Right lobe of liver (tissue), 6 donors: Measurements from ENCODE around the gene AIG1. TPM values are rescaled to one million over a fixed set of nuclear protein-coding genes. Genes with fewer than 3 reads are reported as not detected.

Experiments
- ATAC-seq, 4 donors: fragments of 200-7000 bp; cut with Tn5 transposase; one replicate each; pipeline ENCODE4 v1.9.1; 2020; ENCODE audit warnings: mild to moderate bottlenecking in 4 of 4, moderate library complexity in 4 of 4
- DNase-seq, 3 donors: peaks; one replicate each; pipeline ENCODE4 v3.0.0-alpha.2; 2020
- H3K27ac ChIP-seq, 3 donors: fragments of 200-600 bp; one replicate each; pipeline ENCODE4 v1.8.0; 2022
- H3K27me3 ChIP-seq, 2 donors: fragments of 200-600 bp; one replicate each; pipeline ENCODE4 v1.8.0; 2022
- H3K36me3 ChIP-seq, 4 donors: fragments of 200-600 bp; sonication (generic) in 1 of 4; one replicate each; pipeline versions ENCODE4 v1.5.1 to v1.8.0; 2017 to 2022; ENCODE audit warnings: control low read depth in 1 of 4
- H3K4me1 ChIP-seq, 4 donors: fragments of 200-600 bp; sonication (generic) in 1 of 4; one replicate each; pipeline versions ENCODE4 v1.5.1 to v1.8.0; 2017 to 2022; ENCODE audit warnings: control low read depth in 1 of 4
- H3K4me3 ChIP-seq, 3 donors: fragments of 200-600 bp; one replicate each; pipeline ENCODE4 v1.8.0; 2022
- H3K9me3 ChIP-seq, 4 donors: fragments of 200-600 bp; sonication (generic) in 1 of 4; one replicate each; pipeline versions ENCODE4 v1.5.1 to v1.8.0; 2017 to 2022; ENCODE audit warnings: control low read depth in 1 of 4
- POLR2A ChIP-seq: fragments of 450-650 bp; IDR thresholded peaks from one replicate; pipeline ENCODE4 v1.6.1; 2017; ENCODE audit warnings: antibody characterized with exemption, mild to moderate bottlenecking
- WGBS: methylation state at CpG from one replicate; pipeline ENCODE4 v1.1.6; 2018; ENCODE audit warnings: low coverage, low lambda C conversion rate; ENCODE audit not compliant: insufficient coverage; ENCODE audit errors: missing lambda C conversion rate; 5-methylcytosine and 5-hydroxymethylcytosine counted together
- intact Hi-C, 2 donors: fragments of 100-400 bp; cut with DNase I; formaldehyde crosslinking; loops; one replicate each; pipeline versions ENCODE4 v1.11.2 to v1.14.1; 2022
- total RNA-seq, 6 experiments: library from RNA; depleted of rRNA in 2 of 6; stranded (reverse); fragments of >200 nt in 2 of 6; fragmentation: NEBNext Ultra II Directional in 3 of 6; extraction: Animal tissue kit (Norgen Biotek cat#: 25700) in 3 of 6; gene quantifications; one replicate each; pipeline versions ENCODE4 v1.1.0 to v1.2.4, GENCODE V29; 2016 to 2023
- TF ChIP-seq, protein P1 (sequence below), 4 donors: fragments of 200-600 bp in 3 of 4; fragments of 450-650 bp in 1 of 4; IDR thresholded peaks; one replicate each; pipeline versions ENCODE4 v1.5.1 to v1.8.0; 2016 to 2022; ENCODE audit warnings: antibody characterized with exemption in 4 of 4, mild to moderate bottlenecking in 2 of 4
- donor health status: DM: no; HTN: yes; CAD: no.
- donor health status: DM: no; HTN: no; CAD: no.
- donor health status: DM: no; HTN: no; CAD: no.
- donor health status: DM: no; HTN: yes; CAD: no.
- donor health status: DM: no; HTN: yes; CAD: no.

Gene AIG1
- total RNA-seq, 6 experiments from 2014 or later, result 81.4 to 151 (median 111) TPM

DNA sequence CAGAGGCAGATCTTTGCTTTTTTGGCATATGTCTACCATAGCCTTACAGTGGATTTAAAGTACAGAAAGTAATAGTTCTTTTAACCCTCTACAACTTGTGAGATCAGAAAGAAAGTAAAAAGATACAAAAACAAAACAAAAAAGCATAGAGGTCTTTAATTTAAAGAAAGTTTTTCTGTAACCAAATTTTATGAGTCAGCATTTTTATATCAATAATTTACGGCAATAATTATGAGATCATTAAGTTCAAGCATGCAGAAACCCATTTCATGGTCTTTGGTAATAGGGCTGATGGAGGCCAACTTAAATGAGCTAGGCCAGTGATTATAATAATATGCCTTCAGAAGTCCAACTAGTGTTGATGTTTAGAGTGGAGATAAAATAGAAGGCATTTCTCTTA, 145.9 kb downstream of the AIG1 start:
- intact Hi-C loops, result no loop called here
- 92% methylated on average over 1 of the region's 1 CpG for WGBS
- H3K36me3 ChIP-seq, result no peaks in the 10 kb centered on the region

DNA sequence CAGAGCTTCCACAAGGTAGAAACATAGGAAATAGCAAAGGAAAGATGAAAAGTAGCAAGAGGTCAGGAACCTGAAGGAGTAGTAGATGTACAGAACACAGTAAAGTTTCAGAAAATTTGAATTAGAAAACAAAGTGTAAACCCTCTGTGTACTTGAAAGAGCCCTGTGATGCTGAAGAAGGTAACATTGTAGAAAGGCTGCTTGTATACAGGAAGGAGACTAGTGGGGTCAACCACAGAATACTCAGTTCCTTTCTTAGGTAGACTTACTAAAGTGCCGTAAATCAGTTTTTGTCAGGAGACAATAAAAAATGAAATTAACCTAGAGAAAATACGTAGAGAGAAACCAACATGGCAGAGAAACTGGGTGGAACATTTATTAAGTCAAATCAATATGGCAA, 149.7 kb downstream of the AIG1 start:
- Histone ChIP-seq H3K9me3 (no peaks in the 10 kb centered on the region), H3K27me3 (no peaks in the 10 kb centered on the region), H3K36me3 (no peaks in the 10 kb centered on the region), H3K4me3 (no peak overlapping the region), H3K4me1 (no peaks in the 10 kb centered on the region), H3K27ac (no peak overlapping the region)
- intact Hi-C loops, result no loop called here
- DNase-seq, result no peak
- 88% methylated on average over 2 of the region's 2 CpGs for WGBS
- ATAC-seq, result no peak
- TF ChIP-seq, protein P1, sequence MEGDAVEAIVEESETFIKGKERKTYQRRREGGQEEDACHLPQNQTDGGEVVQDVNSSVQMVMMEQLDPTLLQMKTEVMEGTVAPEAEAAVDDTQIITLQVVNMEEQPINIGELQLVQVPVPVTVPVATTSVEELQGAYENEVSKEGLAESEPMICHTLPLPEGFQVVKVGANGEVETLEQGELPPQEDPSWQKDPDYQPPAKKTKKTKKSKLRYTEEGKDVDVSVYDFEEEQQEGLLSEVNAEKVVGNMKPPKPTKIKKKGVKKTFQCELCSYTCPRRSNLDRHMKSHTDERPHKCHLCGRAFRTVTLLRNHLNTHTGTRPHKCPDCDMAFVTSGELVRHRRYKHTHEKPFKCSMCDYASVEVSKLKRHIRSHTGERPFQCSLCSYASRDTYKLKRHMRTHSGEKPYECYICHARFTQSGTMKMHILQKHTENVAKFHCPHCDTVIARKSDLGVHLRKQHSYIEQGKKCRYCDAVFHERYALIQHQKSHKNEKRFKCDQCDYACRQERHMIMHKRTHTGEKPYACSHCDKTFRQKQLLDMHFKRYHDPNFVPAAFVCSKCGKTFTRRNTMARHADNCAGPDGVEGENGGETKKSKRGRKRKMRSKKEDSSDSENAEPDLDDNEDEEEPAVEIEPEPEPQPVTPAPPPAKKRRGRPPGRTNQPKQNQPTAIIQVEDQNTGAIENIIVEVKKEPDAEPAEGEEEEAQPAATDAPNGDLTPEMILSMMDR (IDR thresholded peaks at IDR 0.05), result no peak
- no peak for TF ChIP-seq POLR2A

More for the DNA sequence above, 145.9 kb downstream of the AIG1 start:
- Histone ChIP-seq H3K4me3 (no peak overlapping the region), H3K9me3 (no peaks in the 10 kb centered on the region), H3K27ac (no peak overlapping the region), H3K4me1 (no peaks in the 10 kb centered on the region), H3K27me3 (no peaks in the 10 kb centered on the region)
- DNase-seq, result no peak
- no peak for ATAC-seq
- TF ChIP-seq, protein P1 (IDR thresholded peaks at IDR 0.05), result no peak
- TF ChIP-seq POLR2A, result no peak

DNA sequence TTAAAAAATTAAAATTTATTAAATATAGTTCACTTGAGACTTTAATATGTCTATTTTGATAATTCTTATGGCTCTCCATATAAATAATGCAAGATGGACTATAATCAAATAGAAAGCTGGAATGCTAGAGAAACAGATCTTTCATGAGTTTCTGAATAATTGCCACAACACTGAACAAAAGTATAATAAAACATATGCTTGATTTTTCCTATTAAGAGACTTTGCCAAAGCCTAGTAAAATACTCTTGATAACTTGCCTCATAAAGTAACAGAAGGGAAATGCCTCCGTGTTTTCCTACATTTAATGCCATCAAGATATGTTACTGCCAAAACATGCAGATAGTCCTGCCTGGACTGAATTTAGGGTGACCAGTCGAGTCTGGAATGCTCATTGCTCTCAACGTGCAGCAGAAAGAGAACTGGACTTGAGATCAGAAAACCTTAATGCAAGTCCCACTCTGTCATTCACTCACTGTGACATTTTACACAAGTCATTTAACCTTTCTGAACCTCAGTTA, 153.2 kb downstream of the AIG1 start:
- intact Hi-C loops, result no loop called here
- Histone ChIP-seq H3K27me3 (no peaks in the 10 kb centered on the region), H3K9me3 (no peaks in the 10 kb centered on the region), H3K27ac (no peak overlapping the region), H3K36me3 (no peaks in the 10 kb centered on the region), H3K4me3 (no peak overlapping the region), H3K4me1 (no peaks in the 10 kb centered on the region)
- DNase-seq (no peak), ATAC-seq (no peak)
- WGBS, result 79% methylated on average over 3 of the region's 3 CpGs
- TF ChIP-seq, protein P1 (IDR thresholded peaks at IDR 0.05), result no peak
- no peak for TF ChIP-seq POLR2A

DNA sequence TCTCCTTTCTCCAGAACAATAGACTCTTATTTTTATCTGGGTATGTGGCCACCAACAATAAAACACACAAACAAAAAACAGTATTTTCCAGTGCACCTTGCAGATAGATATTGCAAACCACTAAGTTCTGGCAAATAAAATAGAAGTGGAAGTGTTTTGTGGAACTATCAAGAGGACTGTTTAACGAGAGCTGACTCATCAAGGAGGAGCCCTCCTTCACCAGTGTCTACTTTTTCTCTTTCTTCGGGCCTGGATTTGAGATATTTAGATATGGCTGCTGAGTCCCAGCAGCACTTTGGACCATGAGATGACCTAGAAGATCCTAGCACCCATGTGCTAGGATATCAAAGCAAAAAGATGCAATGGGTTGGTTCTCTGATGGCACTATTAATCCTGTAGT, 154.7 kb downstream of the AIG1 start:
- no peaks in the 10 kb centered on the region for H3K36me3 ChIP-seq

More for the DNA sequence above, 154.7 kb downstream of the AIG1 start:
- Histone ChIP-seq H3K4me3 (no peak overlapping the region), H3K4me1 (no peaks in the 10 kb centered on the region), H3K27ac (no peak overlapping the region), H3K27me3 (no peaks in the 10 kb centered on the region), H3K9me3 (no peaks in the 10 kb centered on the region)
- WGBS, result 60% methylated on average over 2 of the region's 2 CpGs
- ATAC-seq, result no peak
- intact Hi-C loops, result no loop called here
- no peak for DNase-seq
- TF ChIP-seq POLR2A, result no peak
- TF ChIP-seq, protein P1 (IDR thresholded peaks at IDR 0.05), result no peak
